Raji (cell line): ENCODE results near the gene PPP1R15A.
A peak's percentile ranks its signal among the peaks of the same experiment; 100 is the strongest.

Experiments used
- POLR2A ChIP-seq: IDR thresholded peaks from 2 replicates; pipeline ENCODE4 v1.6.1; 2011; ENCODE audit warnings: low read depth, low read length, control low read depth; ENCODE audit not compliant: insufficient read depth

PPP1R15A gene

GRCh38 chr19:48874303-48875135 is 2.3 kb downstream of the PPP1R15A start:
- TF ChIP-seq POLR2A = no peak

- no peak for TF ChIP-seq POLR2A
These were observed 5.6 kb downstream of the PPP1R15A start for GRCh38 chr19:48877855-48878195.

DNA sequence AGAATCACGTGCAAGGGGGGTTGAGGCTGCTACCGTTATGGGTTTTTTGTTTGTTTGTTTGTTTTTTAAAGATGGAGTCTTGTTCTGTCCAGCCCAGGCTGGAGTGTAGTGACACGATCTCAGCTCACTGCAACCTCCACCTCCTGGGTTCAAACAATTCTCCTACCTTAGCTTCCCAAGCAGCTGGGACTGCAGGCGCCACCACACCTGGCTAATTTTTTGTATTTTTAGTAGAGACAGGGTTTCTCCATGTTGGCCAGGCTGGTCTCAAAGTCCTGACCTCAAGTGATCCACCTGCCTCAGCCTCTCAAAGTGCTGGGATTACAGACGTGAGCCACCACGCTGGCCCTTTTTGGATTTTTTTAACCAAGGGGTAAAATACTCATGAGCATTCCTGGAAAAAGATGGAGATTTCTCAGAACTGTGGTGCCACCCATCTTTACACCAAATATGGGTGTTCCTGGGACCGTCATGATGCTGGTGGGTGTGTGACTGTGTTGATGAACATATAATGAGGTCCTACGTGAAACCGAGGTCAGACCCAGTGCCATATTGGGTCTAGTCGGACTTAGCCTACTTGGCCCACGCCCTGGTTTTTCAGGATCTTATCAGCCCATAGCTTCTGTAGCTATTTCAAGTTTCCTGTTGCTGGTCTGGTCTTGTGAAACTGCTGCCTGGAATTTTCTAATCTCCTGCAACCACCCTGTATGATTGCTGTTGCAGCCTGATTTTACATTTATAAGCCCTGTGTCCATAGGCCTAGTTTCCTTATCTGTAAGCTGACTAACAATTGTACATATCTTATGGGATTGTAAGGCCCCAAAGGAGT is 6.2 kb downstream of the PPP1R15A start:
- no peak for TF ChIP-seq POLR2A

DNA sequence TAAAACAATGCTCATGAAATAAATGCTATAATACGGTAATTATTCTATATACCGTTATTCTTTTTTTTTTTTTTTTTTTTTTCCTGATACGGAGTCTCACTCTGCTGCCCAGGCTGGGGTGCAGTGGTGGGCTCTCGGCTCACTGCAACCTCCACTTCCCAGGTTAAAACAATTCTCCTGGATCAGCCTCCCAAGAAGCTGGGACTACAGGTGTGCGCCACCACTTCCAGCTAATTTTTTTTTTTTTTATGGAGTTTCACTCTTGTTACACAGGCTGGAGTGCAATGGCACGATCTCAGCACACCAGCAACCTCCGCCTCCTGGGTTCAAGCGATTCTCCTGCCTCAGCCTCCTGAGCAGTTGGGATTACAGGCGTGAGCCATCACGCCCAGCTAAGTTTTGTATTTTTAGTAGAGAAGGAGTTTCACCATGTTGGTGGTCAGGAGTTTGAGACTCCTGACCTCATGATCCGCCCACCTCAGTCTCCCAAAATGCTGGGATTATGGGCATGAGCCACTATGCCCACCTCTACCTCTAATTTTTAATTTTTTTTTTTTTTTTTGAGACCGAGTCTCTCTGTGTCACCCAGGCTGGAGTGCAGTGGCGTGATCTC is 6.9 kb downstream of the PPP1R15A start:
- TF ChIP-seq POLR2A = no peak

GRCh38 chr19:48881741-48882657 is 9.8 kb downstream of the PPP1R15A start:
- no peak for TF ChIP-seq POLR2A

DNA sequence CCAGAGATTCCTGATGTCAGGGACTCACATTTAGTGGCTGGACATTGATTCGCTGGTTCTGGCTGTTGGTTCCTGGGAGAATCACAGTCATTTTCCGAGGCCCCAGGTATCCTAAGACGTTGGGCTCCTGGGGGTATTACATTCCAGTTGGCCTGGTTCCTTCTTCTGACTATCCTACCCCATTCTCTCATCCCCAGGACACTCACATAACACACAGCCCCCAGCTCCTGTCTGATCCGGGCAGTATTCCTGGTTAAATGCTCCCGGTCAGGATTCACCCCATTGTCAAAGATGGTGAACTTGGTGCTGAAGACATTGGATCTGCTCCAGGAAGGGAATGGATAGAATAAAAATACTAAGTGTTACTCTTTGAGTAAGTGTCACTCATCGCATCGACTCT is 11.5 kb downstream of the PPP1R15A start:
- no peak for TF ChIP-seq POLR2A

DNA sequence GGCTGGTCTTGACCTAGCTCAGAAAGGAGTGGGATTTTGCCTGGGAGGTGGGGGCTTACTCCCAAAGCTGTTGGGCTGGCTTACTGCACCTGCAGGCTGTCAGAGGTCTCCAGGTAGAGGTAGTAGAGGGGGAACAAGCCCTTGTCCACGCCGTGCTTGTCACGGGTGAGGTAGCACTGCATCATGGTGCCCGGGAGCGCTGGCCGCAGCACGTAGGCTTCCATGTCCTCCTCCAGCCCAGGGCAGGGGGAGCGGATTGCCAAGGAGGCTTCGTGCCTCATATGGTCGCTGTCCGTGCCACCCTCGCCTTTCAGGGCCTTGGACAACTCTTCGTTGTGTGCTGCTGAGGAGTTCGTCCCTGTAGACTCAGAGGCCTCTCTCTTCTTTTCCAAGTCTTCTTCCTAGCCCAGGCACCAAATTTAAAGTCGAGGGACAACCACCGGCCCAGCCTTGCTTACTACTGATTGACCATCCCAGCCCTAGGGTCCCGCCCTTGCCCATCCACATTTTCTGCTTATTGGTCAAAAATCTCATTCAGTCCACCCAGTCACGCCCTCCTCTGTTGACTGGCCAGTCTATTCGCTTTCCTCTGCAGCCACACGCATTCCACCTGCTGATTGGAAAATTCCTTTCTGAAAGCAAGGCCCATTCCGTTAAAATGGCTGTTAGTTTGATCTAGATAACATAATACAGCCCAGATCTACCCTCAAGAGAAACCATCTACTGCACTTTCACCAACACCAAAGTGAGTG is 15.8 kb downstream of the PPP1R15A start:
- TF ChIP-seq POLR2A = no peak

- no peak for TF ChIP-seq POLR2A
These were observed 18.3 kb downstream of the PPP1R15A start for GRCh38 chr19:48890551-48890950.

DNA sequence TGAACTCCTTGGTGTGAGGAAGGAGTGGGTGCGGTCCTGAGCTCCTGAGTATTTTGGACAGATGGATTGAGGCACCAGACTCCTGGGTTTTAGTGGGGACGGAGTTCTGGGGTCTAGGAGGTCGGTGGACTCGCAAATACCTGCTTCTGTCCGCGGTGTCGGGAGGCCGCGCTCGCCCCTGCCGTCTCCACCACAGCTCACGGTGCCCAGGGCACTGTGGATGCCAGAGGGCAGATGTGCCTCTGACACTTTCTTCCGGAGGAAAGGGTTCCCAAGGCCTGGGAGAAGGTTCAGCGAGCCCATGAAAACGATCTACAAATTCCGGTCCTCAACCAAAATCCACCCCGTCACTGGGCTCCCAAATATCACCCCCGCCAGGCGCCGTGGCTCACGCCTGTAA is 23.0 kb downstream of the PPP1R15A start:
- TF ChIP-seq POLR2A = no peak

DNA sequence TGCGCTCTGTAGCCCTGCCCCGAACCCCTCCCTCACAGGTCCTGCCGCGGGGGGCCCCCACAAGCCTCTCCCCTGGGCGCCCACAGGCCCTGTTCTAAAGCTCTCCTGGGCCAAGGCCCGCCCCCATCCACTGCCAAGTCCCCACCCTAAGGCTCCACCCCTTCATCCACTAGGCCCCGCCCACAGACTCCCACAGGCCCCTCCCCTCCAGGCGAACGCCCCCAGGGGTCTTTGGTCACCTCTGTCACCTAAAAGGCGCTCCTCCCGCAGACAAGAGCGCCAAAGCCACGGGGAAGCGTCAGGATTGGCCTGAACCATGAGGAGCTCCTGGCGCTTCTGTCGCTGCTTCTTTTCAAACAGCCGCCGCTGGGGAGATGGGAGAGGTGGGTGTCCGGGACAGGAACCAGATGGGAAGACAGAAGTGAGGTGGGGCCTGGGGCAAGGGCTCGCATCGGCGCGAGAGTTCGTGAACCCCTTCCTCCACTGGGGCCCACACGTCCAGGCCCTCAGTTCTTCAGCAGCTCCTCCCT is 24.0 kb downstream of the PPP1R15A start:
- TF ChIP-seq POLR2A = no peak

GRCh38 chr19:48897181-48897580 is 25.0 kb downstream of the PPP1R15A start:
- TF ChIP-seq POLR2A = no peak

GRCh38 chr19:48899781-48900476 is 27.7 kb downstream of the PPP1R15A start, which contains the start of gene NUCB1:
NUCB1 (plus strand) TSS chr19:48900312; CDS start chr19:48900797, 485 bp downstream.
- TF ChIP-seq POLR2A = peak; percentile 81
